Fibroblast of lung (primary cell): Measurements from ENCODE around the gene S100A8. TPM values are rescaled to one million over a fixed set of nuclear protein-coding genes. Genes with fewer than 3 reads are reported as not detected.

ENCODE experiments used
- DNase-seq, 2 donors: peaks; one replicate each; pipeline versions ENCODE4 v3.0.0 to v3.0.0-alpha.2; 2010; ENCODE audit warnings: low read depth in 2 of 2
- H2AFZ ChIP-seq: 2 replicates; pipeline ENCODE4 v1.5.1; 2012; ENCODE audit warnings: low read length, control low read depth, inconsistent platforms
- H3K27ac ChIP-seq: 2 replicates; pipeline ENCODE4 v1.5.1; 2011; ENCODE audit warnings: low read length, control low read depth; ENCODE audit not compliant: insufficient read depth
- H3K27me3 ChIP-seq: 2 replicates; pipeline ENCODE4 v1.5.1; 2011; ENCODE audit warnings: mild to moderate bottlenecking, low read length; ENCODE audit not compliant: control insufficient read depth, insufficient read depth
- H3K36me3 ChIP-seq: 2 replicates; pipeline ENCODE4 v1.5.1; 2011; ENCODE audit warnings: low read length; ENCODE audit not compliant: control insufficient read depth, insufficient read depth
- H3K4me1 ChIP-seq: 2 replicates; pipeline ENCODE4 v1.5.1; 2011; ENCODE audit warnings: low read length; ENCODE audit not compliant: control insufficient read depth, insufficient read depth; ENCODE audit errors: extremely low read depth
- H3K4me2 ChIP-seq: 2 replicates; pipeline ENCODE4 v1.5.1; 2011; ENCODE audit warnings: low read length, control low read depth; ENCODE audit not compliant: insufficient read depth; ENCODE audit errors: extremely low read depth
- H3K4me3 ChIP-seq, 4 experiments: fragments of 200-600 bp in 1 of 4; sonication (generic) in 1 of 4; replicated peaks in 1 of 4; 2 replicates each; pipeline ENCODE4 v1.5.1; 2011 to 2016; ENCODE audit warnings: low read length in 4 of 4, low read depth in 3 of 4, mild to moderate bottlenecking in 3 of 4, control low read depth in 2 of 4, inconsistent platforms in 1 of 4, mixed read lengths in 1 of 4; ENCODE audit not compliant: insufficient read depth in 1 of 4; ENCODE audit errors: control extremely low read depth in 1 of 4
- H3K79me2 ChIP-seq: 2 replicates; pipeline ENCODE4 v1.5.1; 2012; ENCODE audit warnings: mild to moderate bottlenecking, low read length, inconsistent platforms; ENCODE audit not compliant: control insufficient read depth, insufficient read depth
- H3K9ac ChIP-seq: 2 replicates; pipeline ENCODE4 v1.5.1; 2011; ENCODE audit warnings: mild to moderate bottlenecking, low read length, control low read depth; ENCODE audit not compliant: insufficient read depth
- H3K9me3 ChIP-seq: 2 replicates; pipeline ENCODE4 v1.5.1; 2012; ENCODE audit warnings: low read depth, low read length; ENCODE audit not compliant: control insufficient read depth, insufficient read depth
- H4K20me1 ChIP-seq: 2 replicates; pipeline ENCODE4 v1.5.1; 2011; ENCODE audit warnings: low read length; ENCODE audit not compliant: control insufficient read depth, insufficient read depth; ENCODE audit errors: extremely low read depth
- CTCF ChIP-seq, 2 donors: IDR thresholded peaks in 1 of 2; conservative IDR thresholded peaks in 1 of 2; 1 replicate in 1 of 2; 2 replicates in 1 of 2; pipeline ENCODE4 v1.5.1; 2011 to 2012; ENCODE audit warnings: low read length in 2 of 2, control low read depth in 1 of 2, inconsistent platforms in 1 of 2, low read depth in 1 of 2, mild to moderate bottlenecking in 1 of 2
- EZH2 ChIP-seq: IDR thresholded peaks from 2 replicates; pipeline ENCODE4 v1.5.1; 2012; ENCODE audit warnings: low read length, control low read depth, mild to moderate bottlenecking; ENCODE audit errors: missing control alignments
- polyA plus RNA-seq, 2 donors: library from polyadenylated mRNA; depleted of rRNA in 1 of 2; stranded (reverse) in 1 of 2; unstranded in 1 of 2; fragments of >200 nt; gene quantifications; 2 replicates each; pipeline ENCODE4 v1.2.1, GENCODE V29; 2011 to 2012; ENCODE audit warnings: missing spikeins in 1 of 2
- total RNA-seq: library from RNA; depleted of rRNA; stranded (reverse); fragments of >200 nt; gene quantifications from 2 replicates; pipeline ENCODE4 v1.2.1, GENCODE V29; 2014

S100A8 gene
- total and polyA plus RNA-seq, 2 donors (not counting 1 experiment from before 2014, with no cell fraction given) = not detected

GRCh38 chr1:153394391-153394790 is 3.5 kb upstream of the S100A8 start:
- Histone ChIP-seq H3K9me3 (no peaks in the 10 kb centered on the region), H4K20me1 (no peaks in the 10 kb centered on the region), H3K27ac (no peak overlapping the region), H3K27me3 (peaks cover 6% of the 10 kb centered on the region), H2AFZ (no peak overlapping the region), H3K4me2 (no peak overlapping the region), H3K36me3 (no peaks in the 10 kb centered on the region), H3K4me3 (no peak overlapping the region), H3K4me1 (no peaks in the 10 kb centered on the region), H3K79me2 (no peaks in the 10 kb centered on the region), H3K9ac (no peak overlapping the region)
- TF ChIP-seq CTCF (conservative IDR thresholded peaks at IDR 0.05 in 1 of 2, IDR thresholded peaks at IDR 0.05 in 1 of 2; ENCODE audit: low read depth in 1 of 2, low read length in 2 of 2) (no peak), EZH2 (no peak)
- no peak for DNase-seq

- Histone ChIP-seq H3K4me2 (no peak overlapping the region), H3K36me3 (no peaks in the 10 kb centered on the region), H3K79me2 (no peaks in the 10 kb centered on the region), H3K9ac (no peak overlapping the region), H3K4me3 (no peak overlapping the region), H3K27ac (no peak overlapping the region), H4K20me1 (no peaks in the 10 kb centered on the region), H3K27me3 (peaks cover 6% of the 10 kb centered on the region), H3K9me3 (no peaks in the 10 kb centered on the region), H3K4me1 (no peaks in the 10 kb centered on the region), H2AFZ (no peak overlapping the region)
- TF ChIP-seq CTCF (conservative IDR thresholded peaks at IDR 0.05 in 1 of 2, IDR thresholded peaks at IDR 0.05 in 1 of 2; ENCODE audit: low read depth in 1 of 2, low read length in 2 of 2) (no peak), EZH2 (no peak)
- no peak for DNase-seq
Observed at GRCh38 chr1:153393926-153394325, 3.1 kb upstream of the S100A8 start.

GRCh38 chr1:153392822-153393221 is 1.9 kb upstream of the S100A8 start:
- Histone ChIP-seq H4K20me1 (no peaks in the 10 kb centered on the region), H3K79me2 (no peaks in the 10 kb centered on the region), H3K36me3 (no peaks in the 10 kb centered on the region), H3K27me3 (peaks cover 6% of the 10 kb centered on the region), H3K4me2 (no peak overlapping the region), H2AFZ (no peak overlapping the region), H3K9me3 (no peaks in the 10 kb centered on the region), H3K4me1 (no peaks in the 10 kb centered on the region), H3K27ac (no peak overlapping the region), H3K4me3 (no peak overlapping the region), H3K9ac (no peak overlapping the region)
- DNase-seq = no peak
- TF ChIP-seq EZH2 = no peak
- TF ChIP-seq CTCF (conservative IDR thresholded peaks at IDR 0.05 in 1 of 2, IDR thresholded peaks at IDR 0.05 in 1 of 2; ENCODE audit: low read depth in 1 of 2, low read length in 2 of 2) = no peak
